Kidney glomerular epithelial cell (primary cell): ENCODE data around the gene NEO1.

Source experiments
- DNase-seq: peaks from one replicate; lab custom pipeline; 2025; lab: John Stamatoyannopoulos, UW

Gene NEO1

GRCh38 chr15:73075160-73075859 is 23.0 kb downstream of the NEO1 start:
- DNase-seq, result no peak

- DNase-seq, result no peak
Observed at GRCh38 chr15:73078291-73078690, 26.0 kb downstream of the NEO1 start.

GRCh38 chr15:73078722-73079121 is 26.5 kb downstream of the NEO1 start:
- DNase-seq, result peak; percentile 73

GRCh38 chr15:73079565-73079964 is 27.3 kb downstream of the NEO1 start:
- DNase-seq, result no peak

- DNase-seq, result peak; percentile 6
Observed at GRCh38 chr15:73081321-73081958, 29.2 kb downstream of the NEO1 start.

- no peak for DNase-seq
Observed at GRCh38 chr15:73082812-73083211, 30.5 kb downstream of the NEO1 start.

- no peak for DNase-seq
Observed at GRCh38 chr15:73087098-73087497, 34.8 kb downstream of the NEO1 start.

GRCh38 chr15:73105064-73105463 is 52.8 kb downstream of the NEO1 start:
- DNase-seq, result no peak

- DNase-seq, result no peak
Observed at GRCh38 chr15:73108676-73109075, 56.4 kb downstream of the NEO1 start.

- DNase-seq, result no peak
Observed at GRCh38 chr15:73109765-73110164, 57.5 kb downstream of the NEO1 start.

GRCh38 chr15:73110201-73110600 is 57.9 kb downstream of the NEO1 start:
- no peak for DNase-seq

- no peak for DNase-seq
Observed at GRCh38 chr15:73114064-73114463, 61.8 kb downstream of the NEO1 start.

GRCh38 chr15:73116164-73116563 is 63.9 kb downstream of the NEO1 start:
- DNase-seq, result no peak

GRCh38 chr15:73118055-73118454 is 65.8 kb downstream of the NEO1 start:
- no peak for DNase-seq

GRCh38 chr15:73119478-73119877 is 67.2 kb downstream of the NEO1 start:
- no peak for DNase-seq

- DNase-seq, result no peak
Observed at GRCh38 chr15:73120269-73120668, 68.0 kb downstream of the NEO1 start.

- DNase-seq, result no peak
Observed at GRCh38 chr15:73125219-73125618, 73.0 kb downstream of the NEO1 start.

GRCh38 chr15:73127302-73127936 is 75.2 kb downstream of the NEO1 start:
- DNase-seq, result peak; percentile 1

- DNase-seq, result no peak
Observed at GRCh38 chr15:73130830-73131229, 78.6 kb downstream of the NEO1 start.

- DNase-seq, result no peak
Observed at GRCh38 chr15:73134196-73134595, 81.9 kb downstream of the NEO1 start.

GRCh38 chr15:73139041-73139743 is 86.9 kb downstream of the NEO1 start:
- DNase-seq, result no peak

- no peak for DNase-seq
Observed at GRCh38 chr15:73139744-73140553, 87.7 kb downstream of the NEO1 start.
